Mammary epithelial cell (primary cell): Measurements from ENCODE around the gene POC1A.

Experiments
- CTCF ChIP-seq, 2 donors: IDR thresholded peaks in 1 of 2; conservative IDR thresholded peaks in 1 of 2; 2 replicates each; pipeline ENCODE4 v1.5.1; 2011 to 2012; ENCODE audit warnings: inconsistent platforms in 2 of 2, low read length in 2 of 2, mild to moderate bottlenecking in 2 of 2, control low read depth in 1 of 2, low read depth in 1 of 2; ENCODE audit not compliant: insufficient read depth in 1 of 2; ENCODE audit errors: extremely low read depth in 1 of 2
- EZH2 ChIP-seq: IDR thresholded peaks from 2 replicates; pipeline ENCODE4 v1.6.1; 2012; ENCODE audit warnings: low read length, inconsistent platforms, borderline replicate concordance

GRCh38 chr3:52112056-52112455 is 42.2 kb downstream of the POC1A start:
- TF ChIP-seq CTCF (conservative IDR thresholded peaks at IDR 0.05 in 1 of 2, IDR thresholded peaks at IDR 0.05 in 1 of 2; ENCODE audit: extremely low read depth in 1 of 2, insufficient read depth in 1 of 2, low read depth in 1 of 2, low read length in 2 of 2) (no peak), EZH2 (no peak)
